Hepatocyte (in vitro differentiated cells): ENCODE data around the gene MGAT1.

Source experiments
- CTCF ChIP-seq: fragments of 200-600 bp; sonication (generic); IDR thresholded peaks from 2 replicates; pipeline ENCODE4 v1.5.1; 2016; ENCODE audit warnings: antibody characterized with exemption, mild to moderate bottlenecking; ENCODE audit not compliant: poor library complexity
- EZH2 ChIP-seq: fragments of 200-600 bp; sonication (generic); IDR thresholded peaks from 2 replicates; pipeline ENCODE4 v1.6.1; 2016; ENCODE audit warnings: antibody characterized with exemption, mild to moderate bottlenecking, borderline replicate concordance

GRCh38 chr5:180795771-180796313, 6.8 kb downstream of the MGAT1 start:
- TF ChIP-seq CTCF = no peak
- no peak for TF ChIP-seq EZH2
